HEK293 (cell line): ENCODE data around the gene CSPG4.
A peak's percentile ranks its signal among the peaks of the same experiment; 100 is the strongest.

Source experiments
- BCL6B ChIP-seq: fragments of 450-650 bp; formaldehyde crosslinking; IDR thresholded peaks from 2 replicates; pipeline ENCODE4 v1.5.1; 2017; ENCODE audit warnings: missing biosample characterization, missing genetic modification characterization
- EGR2 ChIP-seq: fragments of 450-650 bp; formaldehyde crosslinking; IDR thresholded peaks from 2 replicates; pipeline ENCODE4 v1.5.1; 2016; ENCODE audit warnings: low read depth, missing biosample characterization, missing genetic modification characterization
- FEZF1 ChIP-seq: fragments of 450-650 bp; formaldehyde crosslinking; IDR thresholded peaks from 2 replicates; pipeline ENCODE4 v1.5.1; 2016; ENCODE audit warnings: missing biosample characterization, missing genetic modification characterization
- MEIS1 ChIP-seq: sonication (generic); formaldehyde crosslinking; IDR thresholded peaks from 2 replicates; pipeline ENCODE4 v1.8.1; 2022; ENCODE audit warnings: missing genetic modification reagents, mild to moderate bottlenecking, borderline replicate concordance
- PRDM2 ChIP-seq: fragments of 450-650 bp; formaldehyde crosslinking; IDR thresholded peaks from 2 replicates; pipeline ENCODE4 v1.5.1; 2016; ENCODE audit warnings: missing biosample characterization, missing genetic modification characterization, borderline replicate concordance
- SETDB1 ChIP-seq: IDR thresholded peaks from one replicate; pipeline ENCODE4 v1.6.1; 2017; ENCODE audit warnings: mild to moderate bottlenecking, low read length, moderate library complexity, mixed read lengths; ENCODE audit not compliant: insufficient read length
- SP2 ChIP-seq: fragments of 450-650 bp; formaldehyde crosslinking; IDR thresholded peaks from 2 replicates; pipeline ENCODE4 v1.5.1; 2016; ENCODE audit warnings: missing biosample characterization, missing genetic modification characterization
- ZBTB8A ChIP-seq: fragments of 450-650 bp; formaldehyde crosslinking; IDR thresholded peaks from 2 replicates; pipeline ENCODE4 v1.5.1; 2016; ENCODE audit warnings: missing biosample characterization, missing genetic modification characterization
- ZFHX2 ChIP-seq: fragments of 450-650 bp; formaldehyde crosslinking; conservative IDR thresholded peaks from 2 replicates; pipeline ENCODE4 v1.5.1; 2016; ENCODE audit warnings: missing biosample characterization, missing genetic modification characterization
- ZNF132 ChIP-seq: fragments of 450-650 bp; formaldehyde crosslinking; IDR thresholded peaks from 2 replicates; pipeline ENCODE4 v1.5.1; 2017; ENCODE audit warnings: missing biosample characterization, missing genetic modification characterization, borderline replicate concordance
- ZNF140 ChIP-seq: fragments of 450-650 bp; formaldehyde crosslinking; IDR thresholded peaks from 2 replicates; pipeline ENCODE4 v1.5.1; 2016; ENCODE audit warnings: missing biosample characterization, missing genetic modification characterization
- ZNF155 ChIP-seq: fragments of 450-650 bp; formaldehyde crosslinking; IDR thresholded peaks from 2 replicates; pipeline ENCODE4 v1.5.1; 2016; ENCODE audit warnings: missing biosample characterization, missing genetic modification characterization
- ZNF2 ChIP-seq: fragments of 450-650 bp; formaldehyde crosslinking; IDR thresholded peaks from 2 replicates; pipeline ENCODE4 v1.5.1; 2016; ENCODE audit warnings: missing biosample characterization, missing genetic modification characterization
- ZNF335 ChIP-seq: fragments of 450-650 bp; formaldehyde crosslinking; conservative IDR thresholded peaks from 2 replicates; pipeline ENCODE4 v1.5.1; 2016; ENCODE audit warnings: missing biosample characterization, missing genetic modification characterization
- ZNF580 ChIP-seq: fragments of 450-650 bp; formaldehyde crosslinking; IDR thresholded peaks from 2 replicates; pipeline ENCODE4 v1.5.1; 2016; ENCODE audit warnings: missing biosample characterization, missing genetic modification characterization
- ZNF596 ChIP-seq: fragments of 450-650 bp; IDR thresholded peaks from 2 replicates; pipeline ENCODE4 v1.5.0; 2018; ENCODE audit warnings: missing biosample characterization, mild to moderate bottlenecking, missing genetic modification characterization, moderate library complexity
- ZNF610 ChIP-seq: fragments of 450-650 bp; formaldehyde crosslinking; IDR thresholded peaks from 2 replicates; pipeline ENCODE4 v1.5.1; 2016; ENCODE audit warnings: missing biosample characterization, missing genetic modification characterization, borderline replicate concordance
- ZNF621 ChIP-seq: fragments of 450-650 bp; formaldehyde crosslinking; IDR thresholded peaks from 2 replicates; pipeline ENCODE4 v1.5.1; 2017; ENCODE audit warnings: missing biosample characterization, missing genetic modification characterization
- ZNF626 ChIP-seq: fragments of 450-650 bp; sonication (Bioruptor Pico); formaldehyde crosslinking; IDR thresholded peaks from 2 replicates; pipeline ENCODE4 v1.5.1; 2018; ENCODE audit warnings: missing biosample characterization, missing genetic modification characterization, inconsistent platforms
- ZNF639 ChIP-seq: fragments of 450-650 bp; formaldehyde crosslinking; IDR thresholded peaks from 2 replicates; pipeline ENCODE4 v1.5.1; 2016; ENCODE audit warnings: missing biosample characterization, missing genetic modification characterization
- ZNF747 ChIP-seq: fragments of 450-650 bp; formaldehyde crosslinking; IDR thresholded peaks from 2 replicates; pipeline ENCODE4 v1.5.1; 2016; ENCODE audit warnings: missing biosample characterization, missing genetic modification characterization
- ZXDB ChIP-seq: fragments of 450-650 bp; formaldehyde crosslinking; IDR thresholded peaks from 2 replicates; pipeline ENCODE4 v1.5.1; 2016; ENCODE audit warnings: missing biosample characterization, missing genetic modification characterization
- TF ChIP-seq, protein P1 (sequence below): fragments of 450-650 bp; formaldehyde crosslinking; IDR thresholded peaks from 2 replicates; pipeline ENCODE4 v1.5.1; 2017; ENCODE audit warnings: missing biosample characterization, missing genetic modification characterization
- TF ChIP-seq, protein P2 (sequence below): IDR thresholded peaks from 2 replicates; pipeline ENCODE4 v1.6.1; 2011; ENCODE audit warnings: mild to moderate bottlenecking, low read depth, low read length, borderline replicate concordance
- TF ChIP-seq, protein P3 (sequence below): fragments of 450-650 bp; formaldehyde crosslinking; conservative IDR thresholded peaks from 2 replicates; pipeline ENCODE4 v1.5.1; 2016; ENCODE audit warnings: low read depth, missing biosample characterization, missing genetic modification characterization

Gene CSPG4

DNA sequence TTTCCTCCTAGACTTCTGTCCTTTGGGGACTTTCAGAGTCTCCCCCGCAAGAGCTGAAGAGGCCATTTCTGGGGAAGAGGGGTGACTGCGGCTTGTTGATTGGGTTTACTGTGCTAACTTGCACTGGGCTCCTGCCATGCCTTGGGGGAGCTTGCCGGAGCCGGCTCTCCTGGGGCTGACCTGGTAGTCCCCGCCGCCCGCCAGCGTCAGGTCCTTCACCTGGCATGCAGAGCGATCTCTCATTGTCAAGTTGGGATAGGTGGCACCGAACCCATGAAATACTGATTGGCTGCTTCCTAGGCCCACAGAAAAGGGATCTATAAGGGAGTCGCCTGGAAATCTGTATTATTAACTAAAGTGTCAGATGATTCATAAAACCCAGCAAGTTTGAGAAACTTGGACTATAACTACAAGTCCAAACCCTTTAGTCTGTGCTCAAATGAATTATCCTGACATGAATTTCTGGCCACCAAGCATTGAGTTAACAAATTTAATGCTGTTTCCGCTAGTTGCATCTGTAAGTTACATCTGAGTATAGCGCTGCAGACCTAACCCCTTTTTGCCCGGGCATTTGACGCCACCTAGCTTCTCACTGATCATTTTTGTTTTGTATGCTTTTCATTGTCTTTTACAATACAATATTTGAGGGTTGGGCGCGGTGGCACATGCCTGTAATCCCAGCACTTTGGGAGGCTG is 72.0 kb downstream of the CSPG4 start (continued):
- TF ChIP-seq, protein P1, sequence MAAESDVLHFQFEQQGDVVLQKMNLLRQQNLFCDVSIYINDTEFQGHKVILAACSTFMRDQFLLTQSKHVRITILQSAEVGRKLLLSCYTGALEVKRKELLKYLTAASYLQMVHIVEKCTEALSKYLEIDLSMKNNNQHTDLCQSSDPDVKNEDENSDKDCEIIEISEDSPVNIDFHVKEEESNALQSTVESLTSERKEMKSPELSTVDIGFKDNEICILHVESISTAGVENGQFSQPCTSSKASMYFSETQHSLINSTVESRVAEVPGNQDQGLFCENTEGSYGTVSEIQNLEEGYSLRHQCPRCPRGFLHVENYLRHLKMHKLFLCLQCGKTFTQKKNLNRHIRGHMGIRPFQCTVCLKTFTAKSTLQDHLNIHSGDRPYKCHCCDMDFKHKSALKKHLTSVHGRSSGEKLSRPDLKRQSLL: no peak
- TF ChIP-seq ZNF335 (tag by site-specific recombination) (peak; percentile 97), ZBTB8A (tag by site-specific recombination) (no peak; the same call in 1 of the 2 replicates), ZNF132 (tag by site-specific recombination) (no peak), SETDB1 (no peak), ZNF155 (no peak), ZFHX2 (tag by site-specific recombination) (no peak; the same call in 1 of the 2 replicates), EGR2 (no peak), ZNF596 (tag by site-specific recombination) (no peak), MEIS1 (CRISPR knock-in tag) (no peak), ZNF2 (tag by site-specific recombination) (no peak; the same call in none of the 2 replicates), ZNF639 (tag by site-specific recombination) (no peak), ZNF610 (tag by site-specific recombination) (no peak), SP2 (tag by site-specific recombination) (no peak), ZNF140 (tag by site-specific recombination) (no peak), ZNF580 (tag by site-specific recombination) (no peak), FEZF1 (tag by site-specific recombination) (no peak), ZNF621 (tag by site-specific recombination) (no peak), PRDM2 (no peak), BCL6B (tag by site-specific recombination) (no peak), ZXDB (tag by site-specific recombination) (no peak), ZNF747 (no peak), ZNF626 (tag by site-specific recombination) (no peak)
- TF ChIP-seq, protein P2, sequence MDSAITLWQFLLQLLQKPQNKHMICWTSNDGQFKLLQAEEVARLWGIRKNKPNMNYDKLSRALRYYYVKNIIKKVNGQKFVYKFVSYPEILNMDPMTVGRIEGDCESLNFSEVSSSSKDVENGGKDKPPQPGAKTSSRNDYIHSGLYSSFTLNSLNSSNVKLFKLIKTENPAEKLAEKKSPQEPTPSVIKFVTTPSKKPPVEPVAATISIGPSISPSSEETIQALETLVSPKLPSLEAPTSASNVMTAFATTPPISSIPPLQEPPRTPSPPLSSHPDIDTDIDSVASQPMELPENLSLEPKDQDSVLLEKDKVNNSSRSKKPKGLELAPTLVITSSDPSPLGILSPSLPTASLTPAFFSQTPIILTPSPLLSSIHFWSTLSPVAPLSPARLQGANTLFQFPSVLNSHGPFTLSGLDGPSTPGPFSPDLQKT: no peak; the same call in 1 of the 2 replicates
- TF ChIP-seq, protein P3, sequence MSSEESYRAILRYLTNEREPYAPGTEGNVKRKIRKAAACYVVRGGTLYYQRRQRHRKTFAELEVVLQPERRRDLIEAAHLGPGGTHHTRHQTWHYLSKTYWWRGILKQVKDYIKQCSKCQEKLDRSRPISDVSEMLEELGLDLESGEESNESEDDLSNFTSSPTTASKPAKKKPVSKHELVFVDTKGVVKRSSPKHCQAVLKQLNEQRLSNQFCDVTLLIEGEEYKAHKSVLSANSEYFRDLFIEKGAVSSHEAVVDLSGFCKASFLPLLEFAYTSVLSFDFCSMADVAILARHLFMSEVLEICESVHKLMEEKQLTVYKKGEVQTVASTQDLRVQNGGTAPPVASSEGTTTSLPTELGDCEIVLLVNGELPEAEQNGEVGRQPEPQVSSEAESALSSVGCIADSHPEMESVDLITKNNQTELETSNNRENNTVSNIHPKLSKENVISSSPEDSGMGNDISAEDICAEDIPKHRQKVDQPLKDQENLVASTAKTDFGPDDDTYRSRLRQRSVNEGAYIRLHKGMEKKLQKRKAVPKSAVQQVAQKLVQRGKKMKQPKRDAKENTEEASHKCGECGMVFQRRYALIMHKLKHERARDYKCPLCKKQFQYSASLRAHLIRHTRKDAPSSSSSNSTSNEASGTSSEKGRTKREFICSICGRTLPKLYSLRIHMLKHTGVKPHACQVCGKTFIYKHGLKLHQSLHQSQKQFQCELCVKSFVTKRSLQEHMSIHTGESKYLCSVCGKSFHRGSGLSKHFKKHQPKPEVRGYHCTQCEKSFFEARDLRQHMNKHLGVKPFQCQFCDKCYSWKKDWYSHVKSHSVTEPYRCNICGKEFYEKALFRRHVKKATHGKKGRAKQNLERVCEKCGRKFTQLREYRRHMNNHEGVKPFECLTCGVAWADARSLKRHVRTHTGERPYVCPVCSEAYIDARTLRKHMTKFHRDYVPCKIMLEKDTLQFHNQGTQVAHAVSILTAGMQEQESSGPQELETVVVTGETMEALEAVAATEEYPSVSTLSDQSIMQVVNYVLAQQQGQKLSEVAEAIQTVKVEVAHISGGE (tag by site-specific recombination): no peak
